ENCODE measurements around the gene MYOZ3. TPM values are rescaled to one million over a fixed set of nuclear protein-coding genes. Genes with fewer than 3 reads are reported as not detected.

Gene MYOZ3
- total and polyA plus RNA-seq, 2 experiments from 2014 or later: 1.1 to 1.8 TPM

- H4K20me1 ChIP-seq (ENCODE audit: insufficient read depth, poor library complexity, severe bottlenecking): no peaks in the 10 kb centered on the region
- H3K9me3 ChIP-seq (ENCODE audit: low read depth): no peaks in the 10 kb centered on the region
- WGBS (ENCODE audit: low lambda C conversion rate, missing lambda C conversion rate): 76% methylated on average over 4 of the region's 4 CpGs
- H3K79me2 ChIP-seq: no peaks in the 10 kb centered on the region
- peaks cover 3% of the 10 kb centered on the region for H3K4me1 ChIP-seq (ENCODE audit: insufficient read depth)
- H3K4me2 ChIP-seq: no peak overlapping the region
- no peak overlapping the region for H3K27ac ChIP-seq
- no peak overlapping the region for H2AFZ ChIP-seq
- DNase-seq (ENCODE audit: low spot score): no peak
- H3K4me3 ChIP-seq: no peak overlapping the region
- no peaks in the 10 kb centered on the region for H3K27me3 ChIP-seq
- H3K36me3 ChIP-seq (replicated peaks; ENCODE audit: insufficient read depth, low read depth): no peaks in the 10 kb centered on the region
- TF ChIP-seq EZH2 (IDR thresholded peaks at IDR 0.05; ENCODE audit: borderline replicate concordance) (no peak), EZH2phosphoT487 (IDR thresholded peaks at IDR 0.05; ENCODE audit: low read depth, severe bottlenecking, unreplicated experiment) (no peak), CTCF (IDR thresholded peaks at IDR 0.05; ENCODE audit: poor library complexity) (no peak)
- H3K9me2 ChIP-seq (replicated peaks; ENCODE audit: insufficient read depth): no peaks in the 10 kb centered on the region
These were observed 45.8 kb downstream of the MYOZ3 start for GRCh38 chr5:150706776-150707390.

DNA sequence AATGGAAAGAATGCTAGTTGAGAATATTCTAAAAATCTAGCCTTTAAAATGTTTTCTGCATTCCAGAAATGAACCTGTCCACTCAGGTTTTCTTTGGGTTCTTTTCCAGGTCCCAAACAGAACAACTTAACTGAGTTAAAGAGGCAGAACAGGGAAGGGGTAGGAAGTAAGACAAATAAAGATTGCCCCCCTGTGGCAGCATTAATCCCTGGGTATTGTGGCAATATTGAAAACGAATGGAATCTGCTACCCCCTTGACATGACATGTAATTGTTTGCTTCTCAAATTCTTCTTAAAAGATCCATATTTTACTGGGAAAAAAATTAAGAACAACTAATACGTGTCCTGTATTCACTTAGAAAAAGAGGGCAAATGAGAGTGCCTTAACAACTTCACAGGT is 49.1 kb downstream of the MYOZ3 start:
- Histone ChIP-seq H3K36me3 (replicated peaks; ENCODE audit: insufficient read depth, low read depth) (no peaks in the 10 kb centered on the region), H3K27ac (no peak overlapping the region), H3K27me3 (no peaks in the 10 kb centered on the region), H4K20me1 (ENCODE audit: insufficient read depth, poor library complexity, severe bottlenecking) (no peaks in the 10 kb centered on the region), H3K9me2 (replicated peaks; ENCODE audit: insufficient read depth) (no peaks in the 10 kb centered on the region), H3K4me2 (no peak overlapping the region), H3K4me1 (ENCODE audit: insufficient read depth) (peaks cover 3% of the 10 kb centered on the region), H3K79me2 (no peaks in the 10 kb centered on the region), H3K9me3 (ENCODE audit: low read depth) (no peaks in the 10 kb centered on the region), H3K4me3 (no peak overlapping the region), H2AFZ (no peak overlapping the region)
- 75% methylated on average over 2 of the region's 2 CpGs for WGBS (ENCODE audit: low lambda C conversion rate, missing lambda C conversion rate)
- no peak for DNase-seq (ENCODE audit: low spot score)
- peak; percentile 15 for TF ChIP-seq CTCF (IDR thresholded peaks at IDR 0.05; ENCODE audit: poor library complexity)
- no peak for TF ChIP-seq EZH2phosphoT487 (IDR thresholded peaks at IDR 0.05; ENCODE audit: low read depth, severe bottlenecking, unreplicated experiment)

- Histone ChIP-seq H3K79me2 (no peaks in the 10 kb centered on the region), H3K27ac (no peak overlapping the region), H4K20me1 (ENCODE audit: insufficient read depth, poor library complexity, severe bottlenecking) (no peaks in the 10 kb centered on the region), H2AFZ (no peak overlapping the region), H3K9me2 (replicated peaks; ENCODE audit: insufficient read depth) (no peaks in the 10 kb centered on the region), H3K4me3 (no peak overlapping the region), H3K27me3 (no peaks in the 10 kb centered on the region), H3K4me1 (ENCODE audit: insufficient read depth) (no peaks in the 10 kb centered on the region), H3K9me3 (ENCODE audit: low read depth) (no peaks in the 10 kb centered on the region), H3K4me2 (no peak overlapping the region), H3K36me3 (replicated peaks; ENCODE audit: insufficient read depth, low read depth) (no peaks in the 10 kb centered on the region)
- WGBS (ENCODE audit: low lambda C conversion rate, missing lambda C conversion rate): 50% methylated on average over 2 of the region's 2 CpGs
- no peak for TF ChIP-seq EZH2phosphoT487 (IDR thresholded peaks at IDR 0.05; ENCODE audit: low read depth, severe bottlenecking, unreplicated experiment)
- TF ChIP-seq EZH2 (IDR thresholded peaks at IDR 0.05; ENCODE audit: borderline replicate concordance): no peak
- TF ChIP-seq CTCF (IDR thresholded peaks at IDR 0.05; ENCODE audit: poor library complexity): no peak
- DNase-seq (ENCODE audit: low spot score): no peak
These were observed 62.8 kb downstream of the MYOZ3 start for GRCh38 chr5:150723845-150724244.

Other genes starting within 250 kb of the MYOZ3 start
- gene CD74, start 248.3 kb upstream of the MYOZ3 start, total RNA-seq: 51.1 and 57.2 TPM in 2 replicates
- gene CD74, start 248.3 kb upstream of the MYOZ3 start, polyA plus RNA-seq: 103 and 107 TPM in 2 replicates
- 2,319 and 2,589 TPM in 2 replicates for gene RPS14, start 211.5 kb upstream of the MYOZ3 start, total RNA-seq
- 1,067 and 1,087 TPM in 2 replicates for gene RPS14, start 211.5 kb upstream of the MYOZ3 start, polyA plus RNA-seq
- gene NDST1, start 153.1 kb upstream of the MYOZ3 start, total RNA-seq: 66.7 and 85.1 TPM in 2 replicates
- gene NDST1, start 153.1 kb upstream of the MYOZ3 start, polyA plus RNA-seq: 30.2 and 42.5 TPM in 2 replicates
- 6.9 and 8.4 TPM in 2 replicates for gene SYNPO, start 20.6 kb upstream of the MYOZ3 start, total RNA-seq
- gene SYNPO, start 20.6 kb upstream of the MYOZ3 start, polyA plus RNA-seq: 5.3 and 7.1 TPM in 2 replicates
- gene RBM22, start 39.8 kb downstream of the MYOZ3 start, total RNA-seq: 39.3 and 42.6 TPM in 2 replicates
- 32.9 and 38.6 TPM in 2 replicates for gene RBM22, start 39.8 kb downstream of the MYOZ3 start, polyA plus RNA-seq
- 50.0 and 63.9 TPM in 2 replicates for gene DCTN4, start 97.8 kb downstream of the MYOZ3 start, total RNA-seq
- 18.3 and 22.9 TPM in 2 replicates for gene DCTN4, start 97.8 kb downstream of the MYOZ3 start, polyA plus RNA-seq
- 47.7 and 52.2 TPM in 2 replicates for gene SMIM3, start 117.5 kb downstream of the MYOZ3 start, total RNA-seq
- 44.2 and 45.5 TPM in 2 replicates for gene SMIM3, start 117.5 kb downstream of the MYOZ3 start, polyA plus RNA-seq
- gene IRGM, start 185.3 kb downstream of the MYOZ3 start, total RNA-seq: not detected in 2 replicates
- not detected in 2 replicates for gene IRGM, start 185.3 kb downstream of the MYOZ3 start, polyA plus RNA-seq
- gene ZNF300, start 243.7 kb downstream of the MYOZ3 start, total RNA-seq: 8.5 and 10.0 TPM in 2 replicates
- 2.7 and 3.7 TPM in 2 replicates for gene ZNF300, start 243.7 kb downstream of the MYOZ3 start, polyA plus RNA-seq

Measured in hepatocyte (in vitro differentiated cells).